ENCODE results near the gene NELFA.

The NELFA gene

DNA sequence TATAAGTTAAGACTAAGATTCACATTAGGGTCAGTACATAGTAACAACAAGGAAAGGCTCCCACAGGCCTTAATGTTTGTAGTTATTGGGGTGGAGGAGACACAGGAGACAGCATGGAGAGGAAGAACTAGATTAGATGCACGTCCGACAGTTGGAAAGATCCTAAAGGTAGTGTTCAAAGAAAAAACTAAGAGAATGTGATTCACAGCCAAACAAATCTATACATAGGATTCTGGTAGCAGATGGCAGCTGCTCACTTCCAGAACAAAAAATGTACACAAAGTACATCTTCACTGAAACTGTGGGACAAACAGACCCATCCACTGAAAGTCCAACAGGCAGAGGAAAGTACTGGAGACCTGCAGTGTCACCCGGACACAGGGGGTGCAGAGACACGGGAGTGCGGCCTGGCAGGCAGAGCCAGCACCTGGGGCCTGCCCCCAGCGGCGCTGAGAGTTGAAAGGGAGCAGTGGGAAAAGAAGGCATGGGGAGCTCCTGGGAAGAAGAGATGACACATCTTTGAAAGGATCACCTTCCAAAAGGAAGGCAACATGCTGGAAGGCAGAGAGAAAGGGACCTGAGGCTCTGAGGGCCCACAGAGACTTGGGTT is 40.0 kb downstream of the NELFA start:
- Mint-ChIP-seq H3K27ac (peak overlapping the region; percentile 90), H3K4me3 (no peak overlapping the region), H3K4me1 (no peaks in the 10 kb centered on the region), H3K36me3 (ENCODE audit: low read depth) (peaks cover 89% of the 10 kb centered on the region), H3K27me3 (ENCODE audit: low read depth, poor library complexity) (no peaks in the 10 kb centered on the region), H3K9me3 (peaks cover 14% of the 10 kb centered on the region)
- TF ChIP-seq, protein P1, sequence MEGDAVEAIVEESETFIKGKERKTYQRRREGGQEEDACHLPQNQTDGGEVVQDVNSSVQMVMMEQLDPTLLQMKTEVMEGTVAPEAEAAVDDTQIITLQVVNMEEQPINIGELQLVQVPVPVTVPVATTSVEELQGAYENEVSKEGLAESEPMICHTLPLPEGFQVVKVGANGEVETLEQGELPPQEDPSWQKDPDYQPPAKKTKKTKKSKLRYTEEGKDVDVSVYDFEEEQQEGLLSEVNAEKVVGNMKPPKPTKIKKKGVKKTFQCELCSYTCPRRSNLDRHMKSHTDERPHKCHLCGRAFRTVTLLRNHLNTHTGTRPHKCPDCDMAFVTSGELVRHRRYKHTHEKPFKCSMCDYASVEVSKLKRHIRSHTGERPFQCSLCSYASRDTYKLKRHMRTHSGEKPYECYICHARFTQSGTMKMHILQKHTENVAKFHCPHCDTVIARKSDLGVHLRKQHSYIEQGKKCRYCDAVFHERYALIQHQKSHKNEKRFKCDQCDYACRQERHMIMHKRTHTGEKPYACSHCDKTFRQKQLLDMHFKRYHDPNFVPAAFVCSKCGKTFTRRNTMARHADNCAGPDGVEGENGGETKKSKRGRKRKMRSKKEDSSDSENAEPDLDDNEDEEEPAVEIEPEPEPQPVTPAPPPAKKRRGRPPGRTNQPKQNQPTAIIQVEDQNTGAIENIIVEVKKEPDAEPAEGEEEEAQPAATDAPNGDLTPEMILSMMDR (IDR thresholded peaks at IDR 0.05): no peak
- no peak for DNase-seq

DNA sequence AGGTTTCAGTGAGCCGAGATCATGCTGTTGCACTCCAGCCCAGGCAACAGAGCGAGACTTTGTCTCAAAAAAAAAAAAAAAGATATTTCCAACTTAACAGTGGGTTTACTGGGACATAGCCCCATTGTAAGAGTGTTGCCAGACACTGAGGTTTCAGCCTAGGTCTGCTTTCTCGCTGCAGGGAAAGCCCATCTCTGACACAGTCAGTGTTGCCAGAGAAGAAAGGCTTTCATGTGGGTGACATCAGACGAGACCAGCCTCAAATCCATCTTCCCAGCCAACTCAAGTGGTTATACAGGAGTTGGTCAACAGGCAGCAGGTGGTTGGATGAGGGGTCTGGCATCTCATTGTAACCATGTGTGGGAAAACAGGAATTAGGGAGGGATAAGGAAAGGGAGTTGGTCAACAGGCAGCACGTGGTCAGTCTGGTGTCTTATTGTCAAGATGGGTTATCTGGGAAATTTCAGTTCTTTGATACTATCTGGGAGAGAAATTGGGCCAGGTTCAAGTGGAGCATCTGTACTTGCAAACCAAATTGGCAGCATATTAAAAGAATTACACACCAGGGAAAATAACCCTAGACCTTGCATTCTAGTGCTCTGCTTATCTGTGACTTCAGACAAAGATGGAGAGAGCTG is 41.1 kb downstream of the NELFA start:
- Mint-ChIP-seq H3K4me3 (no peak overlapping the region), H3K27me3 (ENCODE audit: low read depth, poor library complexity) (no peaks in the 10 kb centered on the region), H3K9me3 (peaks cover 14% of the 10 kb centered on the region), H3K36me3 (ENCODE audit: low read depth) (peaks cover 89% of the 10 kb centered on the region), H3K4me1 (no peaks in the 10 kb centered on the region), H3K27ac (peak overlapping the region; percentile 65)
- TF ChIP-seq, protein P1 (IDR thresholded peaks at IDR 0.05): no peak
- DNase-seq: no peak

DNA sequence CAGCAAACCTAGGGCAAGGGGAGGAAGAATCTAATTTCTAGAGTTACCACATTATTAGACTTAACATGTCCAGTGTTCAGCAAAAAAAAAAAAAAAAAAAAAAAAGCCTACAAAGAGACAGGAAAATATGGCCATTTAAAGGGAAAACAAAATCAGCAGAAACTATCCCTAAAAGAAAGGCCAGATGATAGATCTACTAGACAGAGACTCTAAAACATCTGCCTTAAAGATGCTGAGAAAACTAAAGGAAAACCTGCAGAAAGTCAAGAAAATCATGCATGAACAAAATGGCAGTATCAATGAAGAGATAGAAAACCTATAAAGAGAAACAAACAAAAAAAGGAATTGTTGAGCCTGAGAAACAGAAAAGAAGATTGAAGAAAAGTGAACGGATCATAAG is 43.8 kb downstream of the NELFA start:
- no peaks in the 10 kb centered on the region for H3K4me1 Mint-ChIP-seq
- no peak overlapping the region for H3K27ac Mint-ChIP-seq
- H3K9me3 Mint-ChIP-seq: peaks cover 14% of the 10 kb centered on the region
- no peak overlapping the region for H3K4me3 Mint-ChIP-seq
- TF ChIP-seq, protein P1 (IDR thresholded peaks at IDR 0.05): no peak
- peaks cover 92% of the 10 kb centered on the region for H3K36me3 Mint-ChIP-seq (ENCODE audit: low read depth)
- DNase-seq: no peak
- H3K27me3 Mint-ChIP-seq (ENCODE audit: low read depth, poor library complexity): no peaks in the 10 kb centered on the region

DNA sequence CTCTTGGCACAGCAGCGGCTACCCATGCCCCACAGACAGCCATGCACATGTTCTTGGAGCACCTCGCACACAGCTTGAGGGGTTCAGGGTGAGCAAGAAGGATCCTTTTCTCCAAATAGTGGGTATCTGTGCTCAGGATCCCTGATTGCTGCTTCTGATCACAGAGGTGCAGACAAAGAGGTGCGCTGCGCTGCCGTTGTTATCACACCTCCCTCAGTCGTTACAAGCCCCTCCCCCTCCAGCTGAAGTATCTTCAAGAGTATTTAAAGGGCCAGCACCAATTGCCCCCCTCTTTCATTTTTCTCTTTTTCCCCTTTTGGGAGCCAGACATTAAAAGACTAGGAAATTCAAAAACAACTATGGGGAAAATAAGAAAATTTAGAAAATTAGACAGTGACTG is 44.3 kb downstream of the NELFA start:
- Mint-ChIP-seq H3K36me3 (ENCODE audit: low read depth) (peaks cover 92% of the 10 kb centered on the region), H3K27me3 (ENCODE audit: low read depth, poor library complexity) (no peaks in the 10 kb centered on the region), H3K4me3 (no peak overlapping the region), H3K4me1 (no peaks in the 10 kb centered on the region), H3K27ac (no peak overlapping the region), H3K9me3 (peaks cover 14% of the 10 kb centered on the region)
- TF ChIP-seq, protein P1 (IDR thresholded peaks at IDR 0.05): no peak
- DNase-seq: no peak

DNA sequence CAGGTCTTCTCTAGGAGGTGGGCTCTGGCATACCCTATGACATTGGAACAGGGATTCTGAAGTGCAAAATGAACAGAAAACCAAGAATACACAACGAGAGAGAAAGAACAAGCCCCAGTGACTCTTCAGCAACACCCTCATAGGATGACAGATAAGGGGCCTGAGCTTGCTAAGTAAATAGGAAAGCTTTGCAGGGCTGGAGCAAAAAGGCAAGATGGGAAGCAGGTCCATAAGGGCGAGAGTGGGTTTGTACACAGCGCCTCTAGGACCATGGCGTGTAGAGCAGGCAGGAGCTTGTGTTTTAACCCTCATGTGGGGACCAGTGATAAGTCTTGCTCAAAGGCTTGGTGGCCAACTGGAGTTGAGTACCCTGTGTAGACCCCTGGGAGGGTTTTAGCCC is 45.8 kb downstream of the NELFA start:
- TF ChIP-seq, protein P1 (IDR thresholded peaks at IDR 0.05): no peak
- H3K4me1 Mint-ChIP-seq: no peaks in the 10 kb centered on the region
- no peak overlapping the region for H3K4me3 Mint-ChIP-seq
- H3K9me3 Mint-ChIP-seq: peaks cover 14% of the 10 kb centered on the region
- DNase-seq: no peak
- no peaks in the 10 kb centered on the region for H3K27me3 Mint-ChIP-seq (ENCODE audit: low read depth, poor library complexity)
- H3K36me3 Mint-ChIP-seq (ENCODE audit: low read depth): peaks cover 93% of the 10 kb centered on the region
- no peak overlapping the region for H3K27ac Mint-ChIP-seq

DNA sequence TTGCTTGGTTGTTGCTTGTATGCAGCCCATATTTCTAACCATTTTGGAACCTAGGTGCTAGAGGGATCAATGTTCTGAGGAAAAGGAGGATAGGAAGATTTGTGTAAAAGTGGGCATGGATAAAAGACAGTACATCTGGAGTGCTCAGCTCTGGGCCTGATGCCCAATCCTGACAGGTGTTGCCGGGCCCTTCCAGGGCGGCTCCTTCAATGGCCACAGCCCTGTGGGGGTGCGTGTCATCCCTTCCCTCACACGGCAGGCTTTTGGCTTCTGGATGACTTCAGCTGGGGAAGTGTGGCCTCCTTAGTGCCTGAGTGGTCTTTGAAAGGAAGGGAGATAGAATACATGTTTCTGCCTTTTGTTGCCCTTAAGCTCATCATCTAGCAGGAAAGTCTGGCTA is 47.2 kb downstream of the NELFA start:
- Mint-ChIP-seq H3K36me3 (ENCODE audit: low read depth) (peaks cover 92% of the 10 kb centered on the region), H3K4me1 (peaks cover 3% of the 10 kb centered on the region), H3K4me3 (no peak overlapping the region), H3K27ac (no peak overlapping the region), H3K27me3 (ENCODE audit: low read depth, poor library complexity) (no peaks in the 10 kb centered on the region), H3K9me3 (peaks cover 14% of the 10 kb centered on the region)
- DNase-seq: no peak
- TF ChIP-seq, protein P1 (IDR thresholded peaks at IDR 0.05): no peak

Measured in nephron progenitor cell (in vitro differentiated cells).